Retinal pigment epithelial cell (primary cell): ENCODE measurements around the gene MED19.
"Not testable (repeated sequence)": the region's sequence is repeated elsewhere in the genome, so short reads cannot be mapped to it uniquely, and the experiment has no call there.

Source experiments
- DNase-seq: peaks from one replicate; pipeline ENCODE4 v3.0.0-alpha.2; 2010; ENCODE audit warnings: low read depth
- H3K4me3 ChIP-seq: 2 replicates; pipeline ENCODE4 v1.5.1; 2011; ENCODE audit warnings: mild to moderate bottlenecking, low read length, control low read depth, moderate library complexity
- TF ChIP-seq, protein P1 (sequence below): conservative IDR thresholded peaks from 2 replicates; pipeline ENCODE4 v1.5.1; 2011; ENCODE audit warnings: low read depth, low read length, control low read depth, inconsistent platforms

The MED19 gene

DNA sequence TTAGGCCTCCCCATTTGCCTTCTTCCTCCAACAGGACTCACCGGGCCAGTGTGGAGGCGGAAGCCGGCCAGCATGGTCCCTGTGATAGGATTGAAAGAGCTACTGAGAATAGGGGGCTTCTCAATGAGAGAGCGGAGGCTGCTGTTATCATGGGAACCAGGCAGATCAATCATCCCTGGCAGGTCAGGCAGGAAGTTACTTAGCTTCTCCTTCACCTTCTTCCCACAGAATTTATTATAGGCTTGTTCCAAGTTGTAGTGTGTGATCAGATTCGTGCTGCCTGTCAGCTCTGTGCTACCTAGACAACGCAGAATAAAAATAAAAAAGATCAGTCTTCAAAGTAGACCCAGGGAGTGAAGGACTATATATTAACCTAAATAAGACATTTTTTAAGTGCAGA, 7.1 kb downstream of the MED19 start:
- TF ChIP-seq, protein P1, sequence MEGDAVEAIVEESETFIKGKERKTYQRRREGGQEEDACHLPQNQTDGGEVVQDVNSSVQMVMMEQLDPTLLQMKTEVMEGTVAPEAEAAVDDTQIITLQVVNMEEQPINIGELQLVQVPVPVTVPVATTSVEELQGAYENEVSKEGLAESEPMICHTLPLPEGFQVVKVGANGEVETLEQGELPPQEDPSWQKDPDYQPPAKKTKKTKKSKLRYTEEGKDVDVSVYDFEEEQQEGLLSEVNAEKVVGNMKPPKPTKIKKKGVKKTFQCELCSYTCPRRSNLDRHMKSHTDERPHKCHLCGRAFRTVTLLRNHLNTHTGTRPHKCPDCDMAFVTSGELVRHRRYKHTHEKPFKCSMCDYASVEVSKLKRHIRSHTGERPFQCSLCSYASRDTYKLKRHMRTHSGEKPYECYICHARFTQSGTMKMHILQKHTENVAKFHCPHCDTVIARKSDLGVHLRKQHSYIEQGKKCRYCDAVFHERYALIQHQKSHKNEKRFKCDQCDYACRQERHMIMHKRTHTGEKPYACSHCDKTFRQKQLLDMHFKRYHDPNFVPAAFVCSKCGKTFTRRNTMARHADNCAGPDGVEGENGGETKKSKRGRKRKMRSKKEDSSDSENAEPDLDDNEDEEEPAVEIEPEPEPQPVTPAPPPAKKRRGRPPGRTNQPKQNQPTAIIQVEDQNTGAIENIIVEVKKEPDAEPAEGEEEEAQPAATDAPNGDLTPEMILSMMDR = no peak
- H3K4me3 ChIP-seq = no peak overlapping the region
- DNase-seq = no peak

- TF ChIP-seq, protein P1 = no peak
- DNase-seq = no peak
Measured at GRCh38 chr11:57703341-57703740, 8.7 kb downstream of the MED19 start.

DNA sequence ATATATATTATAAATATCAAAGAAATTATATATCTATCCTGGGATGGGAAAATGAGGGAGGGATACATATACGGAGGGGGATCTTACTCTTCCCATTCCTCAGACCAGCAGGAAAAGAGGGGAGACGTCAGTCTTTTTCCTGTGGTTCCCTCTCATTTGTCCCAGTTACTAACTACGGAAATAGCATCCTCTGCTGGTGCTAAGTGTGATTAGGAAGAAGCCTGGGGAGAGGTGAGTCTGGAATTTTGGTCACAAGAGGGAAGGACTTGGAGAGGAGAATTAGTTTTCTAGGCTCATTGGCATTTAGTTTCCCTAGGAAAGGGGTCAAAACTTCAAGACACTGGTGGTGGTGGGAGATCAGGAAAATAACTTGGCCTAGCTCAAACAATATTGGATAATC, 11.6 kb downstream of the MED19 start:
- H3K4me3 ChIP-seq = no peak overlapping the region
- DNase-seq = no peak
- TF ChIP-seq, protein P1 = peak; percentile 26

More at GRCh38 chr11:57703341-57703740, 8.7 kb downstream of the MED19 start:
- H3K4me3 ChIP-seq = no peak overlapping the region

DNA sequence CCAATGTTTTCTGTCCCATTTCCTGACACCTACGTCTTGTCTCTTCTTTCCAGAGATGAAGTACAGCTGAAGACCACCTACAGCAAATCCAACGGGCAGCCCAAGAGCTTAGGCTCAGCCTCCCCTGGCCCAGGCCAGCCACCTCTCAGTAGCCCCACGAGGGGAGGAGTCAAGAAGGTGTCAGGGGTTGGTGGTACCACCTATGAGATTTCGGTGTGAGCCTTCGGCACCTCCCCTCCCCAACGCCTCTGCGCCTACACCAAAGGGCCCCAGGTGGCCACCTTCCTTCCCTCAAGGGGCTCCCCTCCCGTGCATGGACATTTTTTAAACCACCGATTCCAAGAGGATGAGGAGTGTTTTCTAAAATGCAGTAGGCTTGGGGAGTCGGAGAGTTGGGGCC, 12.2 kb downstream of the MED19 start:
- H3K4me3 ChIP-seq = no peak overlapping the region
- TF ChIP-seq, protein P1 = no peak
- no peak for DNase-seq

DNA sequence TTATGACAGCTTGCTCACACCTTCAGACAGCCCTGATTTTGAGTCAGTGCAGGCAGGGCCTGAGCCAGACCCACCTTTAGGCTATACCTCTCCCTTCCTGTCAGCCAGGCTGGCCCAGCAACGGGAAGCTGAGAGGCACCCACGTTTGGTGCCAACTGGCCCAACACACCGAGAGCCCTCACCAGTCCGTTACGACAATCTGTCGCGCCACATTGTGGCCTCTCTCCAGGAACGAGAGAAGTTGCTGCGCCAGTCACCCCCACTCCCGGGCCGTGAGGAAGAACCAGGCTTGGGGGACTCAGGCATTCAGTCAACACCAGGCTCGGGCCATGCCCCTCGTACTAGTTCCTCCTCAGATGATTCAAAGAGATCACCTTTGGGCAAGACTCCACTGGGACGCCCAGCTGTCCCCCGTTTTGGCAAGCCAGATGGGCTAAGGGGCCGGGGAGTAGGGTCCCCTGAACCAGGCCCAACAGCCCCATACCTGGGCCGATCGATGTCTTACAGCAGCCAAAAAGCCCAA, 13.1 kb downstream of the MED19 start:
- DNase-seq = no peak
- TF ChIP-seq, protein P1 = no peak
- H3K4me3 ChIP-seq = no peak overlapping the region

DNA sequence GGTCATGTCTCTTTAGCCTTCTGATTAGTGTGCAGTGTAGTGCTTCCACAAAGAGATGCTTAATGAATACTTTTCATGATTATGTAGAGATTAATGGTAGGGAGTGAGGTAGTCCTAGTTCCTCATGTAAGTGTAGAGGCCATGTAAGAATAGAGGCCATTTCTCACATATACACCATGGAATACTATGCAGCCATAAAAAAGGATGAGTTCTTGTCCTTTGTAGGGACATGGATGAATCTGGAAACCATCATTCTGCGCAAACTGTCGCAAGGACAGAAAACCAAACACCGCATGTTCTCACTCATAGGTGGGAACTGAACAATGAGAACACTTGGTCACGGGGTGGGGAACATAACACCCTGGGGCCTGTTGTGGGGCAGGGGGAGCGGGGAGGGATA, 21.5 kb downstream of the MED19 start:
- DNase-seq, H3K4me3 ChIP-seq: not testable (repeated sequence)

DNA sequence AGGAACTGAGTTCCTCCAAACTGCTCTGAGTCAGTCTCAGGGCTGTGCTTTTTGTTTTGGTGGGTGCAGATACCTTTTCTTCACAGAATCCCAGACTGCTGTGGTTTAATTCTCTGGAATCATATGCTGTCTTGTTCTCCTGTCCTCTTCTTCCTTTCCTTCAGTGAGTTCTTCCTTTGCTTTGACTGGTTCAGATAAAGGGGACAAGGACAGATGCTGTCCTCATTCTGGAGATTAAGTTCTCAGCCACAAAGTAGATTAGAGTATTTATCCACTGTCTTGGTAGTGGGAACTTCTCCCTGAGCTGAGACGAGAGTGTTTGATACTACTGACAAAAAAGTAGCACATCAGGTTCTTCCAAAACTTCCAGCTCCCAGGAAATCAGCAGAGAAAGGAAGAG, 30.8 kb downstream of the MED19 start:
- no peak overlapping the region for H3K4me3 ChIP-seq
- DNase-seq = no peak
- TF ChIP-seq, protein P1 = no peak

- TF ChIP-seq, protein P1 = no peak
- H3K4me3 ChIP-seq = no peak overlapping the region
- DNase-seq = no peak
Measured at GRCh38 chr11:57680552-57680874, 31.5 kb downstream of the MED19 start.
